Retinal pigment epithelial cell (primary cell): ENCODE measurements around the gene TSPAN13.

ENCODE experiments used
- DNase-seq: peaks from one replicate; pipeline ENCODE4 v3.0.0-alpha.2; 2010; ENCODE audit warnings: low read depth
- H3K4me3 ChIP-seq: 2 replicates; pipeline ENCODE4 v1.5.1; 2011; ENCODE audit warnings: mild to moderate bottlenecking, low read length, control low read depth, moderate library complexity
- CTCF ChIP-seq: conservative IDR thresholded peaks from 2 replicates; pipeline ENCODE4 v1.5.1; 2011; ENCODE audit warnings: low read depth, low read length, control low read depth, inconsistent platforms

TSPAN13 gene

GRCh38 chr7:16745645-16746044, 7.9 kb upstream of the TSPAN13 start:
- TF ChIP-seq CTCF: no peak
- no peak for DNase-seq

GRCh38 chr7:16747102-16747501, 6.5 kb upstream of the TSPAN13 start:
- H3K4me3 ChIP-seq: no peak overlapping the region
- no peak for DNase-seq
- TF ChIP-seq CTCF: no peak

More at GRCh38 chr7:16745645-16746044, 7.9 kb upstream of the TSPAN13 start:
- no peak overlapping the region for H3K4me3 ChIP-seq

- no peak for DNase-seq
- TF ChIP-seq CTCF: no peak
- peak overlapping the region; percentile 88 for H3K4me3 ChIP-seq
Observed at GRCh38 chr7:16753932-16754855, 639 bp downstream of the TSPAN13 start.

GRCh38 chr7:16754856-16755317, 1.3 kb downstream of the TSPAN13 start:
- no peak for DNase-seq
- no peak for TF ChIP-seq CTCF
- H3K4me3 ChIP-seq: peak overlapping the region; percentile 88

GRCh38 chr7:16755397-16755796, 1.8 kb downstream of the TSPAN13 start:
- H3K4me3 ChIP-seq: no peak overlapping the region
- no peak for TF ChIP-seq CTCF
- DNase-seq: no peak

- TF ChIP-seq CTCF: no peak
- no peak overlapping the region for H3K4me3 ChIP-seq
- no peak for DNase-seq
Observed at GRCh38 chr7:16758036-16758435, 4.5 kb downstream of the TSPAN13 start.
